MCF 10A (cell line): Measurements from ENCODE around the gene DAGLA. TPM values are rescaled to one million over a fixed set of nuclear protein-coding genes. Genes with fewer than 3 reads are reported as not detected.

ENCODE experiments used
- BruUV-seq: library from RNA; stranded (reverse); fragments of 400-500 nt; replicated peaks from 2 replicates; lab custom pipeline; 2021; lab: Mats Ljungman, UMichigan
- CTCF ChIA-PET: fragments of 300-600 bp; sonication (Branson Sonifier 250); formaldehyde crosslinking; extraction: SDS; loops from one replicate; lab custom pipeline; 2021; ENCODE audit warnings: antibody characterized with exemption, inconsistent platforms; lab: Yijun Ruan, JAX
- POLR2A ChIA-PET: fragments of 300-600, 350-650 bp; sonication (Branson Sonifier 250); formaldehyde crosslinking; extraction: SDS; loops from one replicate; lab custom pipeline; 2020; ENCODE audit warnings: antibody characterized with exemption, inconsistent platforms; lab: Yijun Ruan, JAX
- DNase-seq: peaks from one replicate; pipeline ENCODE4 v3.0.0-alpha.2; 2018; ENCODE audit not compliant: unreplicated experiment
- H3K27ac Mint-ChIP-seq: one replicate; pipeline ENCODE4 v1.8.0; 2022; ENCODE audit warnings: mild to moderate bottlenecking, low read depth, mixed read lengths; ENCODE audit not compliant: unreplicated experiment
- H3K27me3 Mint-ChIP-seq: one replicate; pipeline ENCODE4 v1.8.0; 2022; ENCODE audit warnings: mixed read lengths; ENCODE audit not compliant: insufficient read depth, unreplicated experiment
- H3K36me3 Mint-ChIP-seq: one replicate; pipeline ENCODE4 v1.8.0; 2022; ENCODE audit warnings: mild to moderate bottlenecking, moderate library complexity, mixed read lengths; ENCODE audit not compliant: insufficient read depth, unreplicated experiment
- H3K4me1 Mint-ChIP-seq: one replicate; pipeline ENCODE4 v1.8.0; 2022; ENCODE audit warnings: mixed read lengths; ENCODE audit not compliant: insufficient read depth, unreplicated experiment
- H3K4me3 Mint-ChIP-seq: one replicate; pipeline ENCODE4 v1.8.0; 2022; ENCODE audit warnings: mild to moderate bottlenecking, moderate library complexity, mixed read lengths; ENCODE audit not compliant: unreplicated experiment
- H3K9me3 Mint-ChIP-seq: one replicate; pipeline ENCODE4 v1.8.0; 2022; ENCODE audit warnings: mixed read lengths; ENCODE audit not compliant: unreplicated experiment
- intact Hi-C: fragments of 100-400 bp; cut with micrococcal nuclease; formaldehyde crosslinking; loops from 2 replicates; pipeline ENCODE4 v1.14.1; 2022
- total RNA-seq: library from RNA; stranded (reverse); gene quantifications from 2 replicates; pipeline ENCODE4 v1.2.3, GENCODE V29; 2022
- TF ChIP-seq, protein P1 (sequence below): fragments of 200-600 bp; IDR thresholded peaks from one replicate; pipeline ENCODE4 v1.8.0; 2022; ENCODE audit warnings: antibody characterized with exemption, mild to moderate bottlenecking; ENCODE audit not compliant: unreplicated experiment

The DAGLA gene
- total RNA-seq, 1 experiment from 2014 or later = 1.5 TPM

DNA sequence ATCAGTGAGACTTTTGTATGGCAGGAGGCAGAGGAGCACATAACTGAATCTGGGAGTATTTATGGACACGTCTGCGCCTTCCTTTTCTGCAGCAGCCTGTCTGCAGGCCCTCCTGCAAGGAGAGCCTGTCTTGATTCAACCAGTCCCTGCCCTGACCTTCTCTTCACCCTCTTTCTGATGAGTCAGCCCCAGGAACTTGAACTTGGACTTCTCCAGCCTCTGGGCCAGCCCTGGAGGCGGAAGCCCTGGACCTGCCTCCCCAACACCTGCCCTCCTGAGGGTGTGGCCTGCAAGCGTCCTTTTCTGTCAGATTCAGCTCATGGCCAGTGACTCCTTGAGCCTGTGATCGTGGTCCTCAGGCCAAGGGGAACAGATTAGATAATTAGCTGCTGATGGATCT, 20.0 kb downstream of the DAGLA start:
- TF ChIP-seq, protein P1, sequence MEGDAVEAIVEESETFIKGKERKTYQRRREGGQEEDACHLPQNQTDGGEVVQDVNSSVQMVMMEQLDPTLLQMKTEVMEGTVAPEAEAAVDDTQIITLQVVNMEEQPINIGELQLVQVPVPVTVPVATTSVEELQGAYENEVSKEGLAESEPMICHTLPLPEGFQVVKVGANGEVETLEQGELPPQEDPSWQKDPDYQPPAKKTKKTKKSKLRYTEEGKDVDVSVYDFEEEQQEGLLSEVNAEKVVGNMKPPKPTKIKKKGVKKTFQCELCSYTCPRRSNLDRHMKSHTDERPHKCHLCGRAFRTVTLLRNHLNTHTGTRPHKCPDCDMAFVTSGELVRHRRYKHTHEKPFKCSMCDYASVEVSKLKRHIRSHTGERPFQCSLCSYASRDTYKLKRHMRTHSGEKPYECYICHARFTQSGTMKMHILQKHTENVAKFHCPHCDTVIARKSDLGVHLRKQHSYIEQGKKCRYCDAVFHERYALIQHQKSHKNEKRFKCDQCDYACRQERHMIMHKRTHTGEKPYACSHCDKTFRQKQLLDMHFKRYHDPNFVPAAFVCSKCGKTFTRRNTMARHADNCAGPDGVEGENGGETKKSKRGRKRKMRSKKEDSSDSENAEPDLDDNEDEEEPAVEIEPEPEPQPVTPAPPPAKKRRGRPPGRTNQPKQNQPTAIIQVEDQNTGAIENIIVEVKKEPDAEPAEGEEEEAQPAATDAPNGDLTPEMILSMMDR = no peak
- Mint-ChIP-seq H3K4me1 (peaks cover 40% of the 10 kb centered on the region), H3K4me3 (no peak overlapping the region), H3K36me3 (no peaks in the 10 kb centered on the region), H3K27ac (peak overlapping the region; percentile 51), H3K9me3 (no peaks in the 10 kb centered on the region), H3K27me3 (peaks cover 10% of the 10 kb centered on the region)
- intact Hi-C loops = no loop called here
- POLR2A ChIA-PET = interaction anchor here (0.6 to 1.4 kb wide), 5 partner anchors 30 to 872 kb away, joined by 3 to 4 read pairs (median 3); partner anchors contain the start of genes CPSF7, SDHAF2 and SYT7
- CTCF ChIA-PET = interaction anchor here (0.6 to 3.2 kb wide), 3 partner anchors 34 to 76 kb away, joined by 3 to 20 read pairs (median 3); no protein-coding TSS in a partner anchor
- peak; percentile 90 for DNase-seq
- no TSS peak for BruUV-seq

DNA sequence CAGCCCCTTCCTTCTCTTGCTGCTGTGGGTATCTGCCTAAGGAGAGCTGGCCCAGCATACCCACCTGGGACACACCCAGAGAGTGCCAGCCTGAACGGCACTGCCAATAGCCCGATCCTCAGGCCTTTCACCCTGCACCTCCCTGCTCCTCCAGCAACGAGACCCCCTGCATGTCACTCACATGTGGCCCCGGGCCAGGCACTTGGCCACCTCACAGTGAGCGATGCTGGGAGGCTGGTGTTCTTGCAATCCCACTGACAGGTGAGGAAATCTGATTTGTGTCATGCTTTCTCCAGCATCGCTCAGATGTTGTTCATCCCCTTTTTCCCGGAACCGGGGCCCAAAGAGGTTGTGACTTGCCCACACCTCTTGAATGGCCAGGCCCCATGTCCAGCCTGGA, 20.5 kb downstream of the DAGLA start:
- ChIA-PET POLR2A (interaction anchor here (0.6 to 1.4 kb wide), 5 partner anchors 29 to 872 kb away, joined by 3 to 4 read pairs (median 3); partner anchors contain the start of genes CPSF7, SDHAF2 and SYT7), CTCF (interaction anchor here (3.2 kb wide), 1 partner anchor 33 kb away, joined by 20 read pairs; no protein-coding TSS in a partner anchor)
- no peaks in the 10 kb centered on the region for H3K9me3 Mint-ChIP-seq
- TF ChIP-seq, protein P1 = no peak
- peak overlapping the region; percentile 51 for H3K27ac Mint-ChIP-seq
- no peak for DNase-seq
- intact Hi-C loops = no loop called here
- no peak overlapping the region for H3K4me3 Mint-ChIP-seq
- H3K4me1 Mint-ChIP-seq = peaks cover 35% of the 10 kb centered on the region
- no peaks in the 10 kb centered on the region for H3K36me3 Mint-ChIP-seq
- BruUV-seq = no TSS peak
- H3K27me3 Mint-ChIP-seq = peaks cover 10% of the 10 kb centered on the region

DNA sequence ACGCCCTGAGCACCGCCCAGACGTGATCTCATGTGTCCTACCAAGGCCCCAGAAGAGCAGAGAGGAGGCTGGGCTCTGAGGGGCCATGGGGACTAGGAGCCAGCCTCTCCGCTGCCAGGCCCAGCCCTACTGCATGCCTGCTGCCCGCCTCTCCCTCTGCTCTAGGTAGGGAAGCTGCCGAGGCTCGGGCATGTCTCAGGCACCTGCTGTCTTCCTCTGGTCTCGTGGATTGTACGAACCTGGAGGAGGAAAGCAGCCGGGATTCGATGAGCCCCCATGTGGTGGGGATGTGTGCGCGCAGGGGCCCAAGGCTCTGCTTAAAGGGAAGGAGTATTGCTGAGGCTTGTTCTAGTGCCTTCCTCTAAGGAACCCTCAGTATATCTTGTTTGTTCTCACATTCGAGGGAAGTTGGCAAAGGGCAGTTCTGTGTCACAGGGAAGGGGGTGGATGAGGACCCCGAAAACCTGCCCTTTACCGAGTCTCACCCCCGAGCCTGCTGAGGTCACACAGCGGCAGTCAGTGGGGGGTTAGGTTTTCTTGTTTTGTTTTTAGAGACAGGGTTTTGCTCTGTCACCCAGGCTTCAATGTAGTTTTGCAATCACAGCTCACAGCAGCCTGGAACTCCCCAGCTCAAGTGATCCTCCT, 21.2 kb downstream of the DAGLA start:
- ChIA-PET CTCF (interaction anchor here (0.6 to 3.2 kb wide), 4 partner anchors 12 to 60 kb away, joined by 3 to 20 read pairs (median 3); no protein-coding TSS in a partner anchor), POLR2A (no interaction called here)
- BruUV-seq = no TSS peak
- Mint-ChIP-seq H3K27me3 (peaks cover 10% of the 10 kb centered on the region), H3K4me3 (no peak overlapping the region), H3K9me3 (no peaks in the 10 kb centered on the region), H3K4me1 (peaks cover 29% of the 10 kb centered on the region), H3K36me3 (no peaks in the 10 kb centered on the region), H3K27ac (no peak overlapping the region)
- DNase-seq = no peak
- intact Hi-C loops = no loop called here
- TF ChIP-seq, protein P1 = no peak

DNA sequence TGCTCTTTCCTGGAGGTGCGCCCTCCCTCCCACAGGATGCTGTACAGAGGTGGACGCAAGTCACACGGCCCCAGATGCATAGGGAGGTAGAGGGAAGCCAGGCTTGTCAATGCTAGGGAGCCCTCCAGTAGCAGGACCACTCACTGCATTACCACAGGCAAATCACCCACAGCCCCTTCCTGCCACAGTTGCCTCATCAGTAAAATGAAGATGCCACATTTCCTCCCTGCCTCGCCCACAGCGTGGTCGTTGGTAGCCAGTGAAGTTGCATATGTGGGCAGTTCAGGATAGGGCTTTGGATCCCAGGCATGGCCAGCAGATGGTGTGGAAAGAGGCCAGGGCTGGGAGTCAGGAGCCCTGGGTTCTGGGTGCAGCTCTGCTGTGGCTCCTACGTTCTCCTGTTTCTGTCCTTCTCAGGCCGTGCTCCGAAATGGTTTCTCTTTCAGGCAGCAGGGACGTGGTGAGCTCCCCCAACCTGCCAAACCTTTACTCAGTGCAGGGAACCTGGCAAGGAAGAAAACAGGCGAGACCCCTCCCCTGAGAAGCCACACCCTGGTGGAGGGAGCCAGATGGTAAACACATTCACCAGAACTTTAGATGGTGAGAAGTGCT, 22.6 kb downstream of the DAGLA start:
- H3K27me3 Mint-ChIP-seq = peaks cover 10% of the 10 kb centered on the region
- TF ChIP-seq, protein P1 = no peak

More for the DNA sequence above, 22.6 kb downstream of the DAGLA start:
- DNase-seq = no peak
- no peak overlapping the region for H3K27ac Mint-ChIP-seq
- BruUV-seq = no TSS peak
- H3K36me3 Mint-ChIP-seq = no peaks in the 10 kb centered on the region
- peaks cover 17% of the 10 kb centered on the region for H3K4me1 Mint-ChIP-seq
- ChIA-PET CTCF (interaction anchor here (3.2 kb wide), 1 partner anchor 31 kb away, joined by 20 read pairs; no protein-coding TSS in a partner anchor), POLR2A (no interaction called here)
- H3K9me3 Mint-ChIP-seq = no peaks in the 10 kb centered on the region
- intact Hi-C loops = no loop called here
- no peak overlapping the region for H3K4me3 Mint-ChIP-seq
